Thoracic aorta (tissue), 2 donors: ENCODE data around the gene IL18BP. TPM values are rescaled to one million over a fixed set of nuclear protein-coding genes. Genes with fewer than 3 reads are reported as not detected.
A peak's percentile ranks its signal among the peaks of the same experiment; 100 is the strongest.

Experiments
- ATAC-seq: fragments of 150-250 bp; one replicate; pipeline ENCODE4 v1.8.0; 2017; ENCODE audit warnings: low read depth; ENCODE audit not compliant: insufficient number of reproducible peaks, low FRiP score
- DNase-seq: peaks from one replicate; pipeline ENCODE4 v3.0.0-alpha.2; 2020; ENCODE audit warnings: low spot score
- H3K27ac ChIP-seq, 2 donors: fragments of 200-600 bp; sonication (generic); 1 replicate in 1 of 2; 2 replicates in 1 of 2; pipeline ENCODE4 v1.5.1; 2016; ENCODE audit warnings: mild to moderate bottlenecking in 2 of 2, moderate library complexity in 2 of 2
- H3K27me3 ChIP-seq: fragments of 200-600 bp; sonication (generic); replicated peaks from 2 replicates; pipeline ENCODE4 v1.6.0; 2016; ENCODE audit warnings: mild to moderate bottlenecking; ENCODE audit not compliant: insufficient read depth
- H3K36me3 ChIP-seq: fragments of 200-600 bp; sonication (generic); one replicate; pipeline ENCODE4 v1.5.1; 2016
- H3K4me1 ChIP-seq, 2 donors: fragments of 200-600 bp; sonication (generic); 1 replicate in 1 of 2; 2 replicates in 1 of 2; pipeline versions ENCODE4 v1.5.1 to v1.6.0; 2016; ENCODE audit warnings: low read depth in 2 of 2, mild to moderate bottlenecking in 1 of 2; ENCODE audit not compliant: control insufficient read depth in 1 of 2
- H3K4me3 ChIP-seq: fragments of 200-600 bp; sonication (generic); 2 replicates; pipeline ENCODE4 v1.5.1; 2016; ENCODE audit warnings: mild to moderate bottlenecking
- H3K9me3 ChIP-seq: fragments of 200-600 bp; sonication (generic); 2 replicates; pipeline ENCODE4 v1.5.1; 2016
- CTCF ChIP-seq: fragments of 200-600 bp; sonication (generic); IDR thresholded peaks from one replicate; pipeline ENCODE4 v1.5.1; 2019; ENCODE audit warnings: antibody characterized with exemption
- total RNA-seq, 2 donors: library from RNA; depleted of rRNA; stranded (reverse); fragments of >200 nt; gene quantifications; one replicate each; pipeline versions ENCODE4 v1.1.0 to v1.2.3, GENCODE V29; 2016

Gene IL18BP
- total RNA-seq, 2 donors from 2014 or later, result 20.2 to 32.2 TPM

DNA sequence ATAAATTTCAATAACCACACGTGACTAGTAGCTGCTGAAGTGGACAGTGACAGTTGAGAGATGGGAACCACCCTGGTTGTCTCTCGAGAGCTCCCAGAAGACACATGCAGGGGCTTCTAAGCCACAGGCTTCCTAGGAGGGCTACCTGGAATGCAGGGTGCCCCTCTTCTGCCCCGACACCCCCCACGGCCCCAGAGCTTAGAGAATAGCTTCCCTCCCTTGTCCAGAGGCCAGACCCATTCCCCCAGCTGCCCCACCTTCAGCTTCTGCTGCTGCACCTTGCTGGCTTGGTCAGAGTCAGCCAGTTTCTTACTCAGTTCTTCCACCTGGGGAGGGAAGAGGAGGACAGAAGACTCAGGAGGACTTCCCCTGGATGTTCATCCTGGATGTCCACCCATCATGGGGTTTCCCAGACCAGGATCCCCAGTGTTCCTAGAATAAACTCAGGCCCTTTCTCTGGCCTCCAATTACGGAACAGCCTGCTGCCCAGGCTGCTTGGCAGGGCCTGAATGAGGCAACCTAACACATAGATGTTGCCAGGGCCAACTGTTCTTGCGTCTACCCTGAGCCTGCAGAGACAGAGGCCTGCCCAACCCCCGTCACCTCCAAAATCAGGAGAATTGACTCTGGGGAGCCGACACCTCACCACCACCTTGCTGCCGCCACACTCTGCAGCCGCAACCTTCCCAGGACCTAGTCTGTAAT is 12.0 kb downstream of the IL18BP start:
- DNase-seq (no peak), ATAC-seq (no peak)
- Histone ChIP-seq H3K4me3 (no peak overlapping the region), H3K27me3 (no peaks in the 10 kb centered on the region), H3K27ac (peak overlapping the region in 1 of 2 donors; percentile 19), H3K36me3 (peaks cover 93% of the 10 kb centered on the region), H3K4me1 (peaks cover 23 to 46% of the 10 kb centered on the region in 2 donors), H3K9me3 (no peaks in the 10 kb centered on the region)
- TF ChIP-seq CTCF, result no peak

DNA sequence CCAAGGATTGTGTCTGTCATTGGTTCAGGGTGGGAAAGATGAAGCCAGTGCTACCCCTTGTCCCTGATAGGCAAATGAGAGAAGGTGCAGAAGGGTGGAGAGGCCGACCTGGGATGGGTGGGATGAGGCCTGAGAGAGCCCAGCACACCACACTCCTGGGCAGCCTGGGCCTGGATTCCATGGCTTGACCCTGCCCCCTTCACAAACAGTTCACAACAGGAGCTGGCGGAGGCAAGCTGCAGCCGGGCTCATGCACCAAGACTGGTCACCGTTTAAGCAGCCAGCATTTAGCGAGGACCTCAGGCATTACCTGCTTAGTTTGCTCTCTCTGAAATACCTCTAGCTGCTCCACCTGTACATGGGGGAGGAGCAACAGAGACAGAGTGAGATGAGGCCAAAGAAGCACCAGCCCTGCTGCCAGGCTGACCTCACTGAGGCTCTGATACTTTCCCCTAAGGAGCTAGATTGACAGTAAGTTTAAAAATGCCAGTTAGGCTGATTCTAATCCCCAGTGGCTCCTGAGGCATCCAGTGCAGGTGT is 13.5 kb downstream of the IL18BP start:
- H3K4me1 ChIP-seq, result peaks cover 23 to 49% of the 10 kb centered on the region in 2 donors
- H3K27ac ChIP-seq, result peak overlapping the region; percentile 49 to 64
- no peak for DNase-seq
- no peak overlapping the region for H3K4me3 ChIP-seq
- H3K9me3 ChIP-seq, result no peaks in the 10 kb centered on the region
- peaks cover 93% of the 10 kb centered on the region for H3K36me3 ChIP-seq
- no peak for TF ChIP-seq CTCF
- no peaks in the 10 kb centered on the region for H3K27me3 ChIP-seq
- ATAC-seq, result no peak

DNA sequence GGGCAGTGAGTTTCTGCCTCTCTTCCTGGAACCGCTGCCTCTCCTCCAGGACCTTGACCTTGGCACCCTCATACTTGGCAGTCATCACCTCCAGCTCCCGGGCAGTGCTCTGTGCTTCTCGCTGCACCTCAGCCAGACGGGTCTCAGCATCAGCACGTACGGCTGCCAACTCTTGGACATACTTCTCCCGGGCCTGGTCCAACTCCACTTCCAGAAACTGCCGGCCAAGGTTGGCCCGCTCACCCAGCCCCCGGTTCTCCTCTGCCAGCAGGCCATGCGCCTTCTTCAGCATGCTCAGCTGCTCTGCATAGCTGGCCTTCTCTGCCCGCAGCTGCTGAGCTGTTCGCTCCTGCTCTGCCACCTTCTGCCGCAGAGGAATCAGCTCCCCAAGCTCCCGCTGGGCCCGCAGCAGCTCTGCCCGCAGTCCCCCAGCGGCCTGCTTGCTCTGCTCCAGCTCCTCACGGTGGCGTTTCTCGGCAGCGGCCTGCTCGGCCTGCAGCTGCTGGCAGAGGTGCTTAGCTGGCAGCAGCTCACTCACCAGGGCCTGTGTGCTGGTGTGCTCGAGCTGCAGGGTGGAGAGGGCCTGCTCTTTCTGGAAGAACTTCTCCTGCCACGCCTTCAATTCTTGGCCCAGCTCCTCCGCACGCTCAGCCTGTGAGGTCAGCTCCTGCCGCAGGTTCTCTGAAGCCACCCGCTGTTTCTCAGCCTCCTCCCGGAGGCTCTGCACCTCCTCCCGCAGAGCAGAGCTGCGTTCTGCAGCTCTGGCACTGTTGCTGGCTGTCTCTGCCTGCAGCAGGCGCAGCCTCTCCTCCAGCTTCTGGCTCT is 14.4 kb downstream of the IL18BP start:
- TF ChIP-seq CTCF, result peak; percentile 22
- DNase-seq (no peak), ATAC-seq (no peak)
- Histone ChIP-seq H3K27ac (peak overlapping the region; percentile 49 to 74), H3K36me3 (peaks cover 93% of the 10 kb centered on the region), H3K4me3 (peak overlapping the region; percentile 14), H3K4me1 (peaks cover 23 to 49% of the 10 kb centered on the region in 2 donors), H3K9me3 (no peaks in the 10 kb centered on the region), H3K27me3 (no peaks in the 10 kb centered on the region)

- peaks cover 94% of the 10 kb centered on the region for H3K36me3 ChIP-seq
- ATAC-seq (no peak), DNase-seq (no peak)
- peak overlapping the region; percentile 49 to 74 for H3K27ac ChIP-seq
- no peaks in the 10 kb centered on the region for H3K27me3 ChIP-seq
- H3K4me3 ChIP-seq, result peak overlapping the region; percentile 14
- no peak for TF ChIP-seq CTCF
- no peaks in the 10 kb centered on the region for H3K9me3 ChIP-seq
- H3K4me1 ChIP-seq, result peaks cover 23 to 49% of the 10 kb centered on the region in 2 donors
Observed at GRCh38 chr11:72013765-72014711, 15.3 kb downstream of the IL18BP start.
